ENCODE data around the gene KIAA1217. TPM values are rescaled to one million over a fixed set of nuclear protein-coding genes. Genes with fewer than 3 reads are reported as not detected.
"Not testable (repeated sequence)": the region's sequence is repeated elsewhere in the genome, so short reads cannot be mapped to it uniquely, and the experiment has no call there.

KIAA1217 gene
- total RNA-seq, 1 donor: 0.21 TPM

DNA sequence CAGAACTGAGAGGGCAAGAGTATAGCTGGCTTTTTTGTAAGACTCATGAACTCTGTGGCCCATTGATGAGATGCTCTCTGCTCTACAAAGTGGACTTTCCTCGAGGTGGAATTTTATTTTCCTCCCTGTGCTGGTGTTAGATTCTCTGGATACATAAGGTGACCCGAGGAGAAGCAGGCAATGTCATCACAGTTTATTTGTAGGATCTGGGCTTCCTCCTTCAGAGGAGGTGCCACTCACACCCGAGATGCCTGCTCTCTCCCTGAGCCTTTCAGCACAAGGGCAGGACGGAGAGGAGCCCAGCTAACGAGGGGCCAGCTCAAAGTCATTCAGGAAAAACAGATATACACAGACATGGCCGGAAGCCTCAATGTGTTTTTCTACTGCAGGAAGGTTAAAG lies 103.0 kb downstream of the KIAA1217 start:
- H3K4me1 ChIP-seq (ENCODE audit: insufficient read depth, low read length): no peaks in the 10 kb centered on the region
- no peaks in the 10 kb centered on the region for H3K27me3 ChIP-seq (ENCODE audit: insufficient read depth, low read length)

DNA sequence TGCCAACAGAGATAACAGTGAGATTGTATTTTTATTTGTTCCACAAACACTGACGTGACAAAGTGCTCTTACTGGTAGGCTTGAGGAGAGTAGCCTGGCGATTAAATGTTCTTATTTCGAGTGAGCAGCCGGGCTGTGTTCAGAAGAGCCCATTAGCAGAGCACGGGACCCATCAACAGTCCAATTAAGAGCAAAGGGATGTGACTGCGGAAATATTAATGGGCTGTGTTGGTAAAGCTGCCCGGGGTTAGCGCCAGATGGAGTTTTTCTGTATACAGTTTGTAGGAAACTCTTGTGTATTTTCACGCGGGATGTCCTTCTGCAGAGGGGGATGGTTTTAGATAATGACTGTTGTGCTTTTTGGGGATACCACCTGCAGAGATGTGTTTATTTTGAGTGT lies 104.3 kb downstream of the KIAA1217 start:
- Histone ChIP-seq H3K4me3 (ENCODE audit: low read length) (no peak overlapping the region), H3K27me3 (ENCODE audit: insufficient read depth, low read length) (no peaks in the 10 kb centered on the region), H3K4me1 (ENCODE audit: insufficient read depth, low read length) (no peaks in the 10 kb centered on the region), H3K9me3 (ENCODE audit: low read depth, low read length) (no peaks in the 10 kb centered on the region)

More for the DNA sequence above, 103.0 kb downstream of the KIAA1217 start:
- Histone ChIP-seq H3K9me3 (ENCODE audit: low read depth, low read length) (no peaks in the 10 kb centered on the region), H3K4me3 (ENCODE audit: low read length) (no peak overlapping the region)

DNA sequence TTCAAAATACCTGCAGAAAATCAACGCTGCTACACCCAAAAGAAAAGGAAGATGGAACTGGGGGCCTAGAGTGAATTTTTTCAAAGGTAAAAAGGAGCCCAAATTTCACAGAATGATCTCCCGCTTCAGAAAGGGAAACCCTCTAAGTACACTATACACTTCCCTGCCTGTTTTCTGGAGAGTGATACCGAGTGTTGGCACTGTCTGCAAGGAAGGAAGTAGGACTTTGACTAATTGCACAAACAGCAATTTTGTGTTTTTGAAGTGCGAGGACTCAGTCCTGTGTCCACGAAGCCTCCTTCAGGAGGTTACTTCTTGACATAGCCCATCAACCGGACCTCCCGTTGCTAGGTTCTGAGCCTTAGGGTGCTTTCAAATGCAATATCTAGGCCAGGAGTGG lies 106.3 kb downstream of the KIAA1217 start:
- Histone ChIP-seq H3K4me3 (ENCODE audit: low read length) (no peak overlapping the region), H3K9me3 (ENCODE audit: low read depth, low read length) (no peaks in the 10 kb centered on the region), H3K27me3 (ENCODE audit: insufficient read depth, low read length) (no peaks in the 10 kb centered on the region), H3K4me1 (ENCODE audit: insufficient read depth, low read length) (no peaks in the 10 kb centered on the region)

- H3K27me3 ChIP-seq (ENCODE audit: insufficient read depth, low read length): no peaks in the 10 kb centered on the region
- H3K4me3 ChIP-seq (ENCODE audit: low read length): no peak overlapping the region
- no peaks in the 10 kb centered on the region for H3K4me1 ChIP-seq (ENCODE audit: insufficient read depth, low read length)
- no peaks in the 10 kb centered on the region for H3K9me3 ChIP-seq (ENCODE audit: low read depth, low read length)
These were observed 109.6 kb downstream of the KIAA1217 start for GRCh38 chr10:24318517-24318916.

DNA sequence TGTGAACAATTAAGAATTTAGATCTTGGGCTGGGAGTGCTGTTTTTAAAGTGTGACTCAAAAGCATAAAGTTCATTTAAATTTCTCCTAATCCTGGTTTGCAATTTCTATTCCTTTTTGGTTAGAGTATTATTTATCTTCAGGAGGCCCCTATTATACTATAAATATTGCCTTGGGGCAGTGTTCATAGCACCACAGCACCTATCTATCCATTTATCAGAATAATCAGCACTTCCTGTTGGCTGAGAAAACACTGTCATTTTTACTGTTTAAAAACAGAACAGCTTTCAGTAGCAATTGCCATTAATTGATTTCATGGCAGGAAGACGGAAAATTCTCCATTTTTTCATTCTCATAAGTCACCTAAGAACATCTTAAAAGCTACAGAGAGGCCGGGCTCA lies 111.4 kb downstream of the KIAA1217 start:
- H3K9me3 ChIP-seq (ENCODE audit: low read depth, low read length): no peaks in the 10 kb centered on the region
- no peaks in the 10 kb centered on the region for H3K27me3 ChIP-seq (ENCODE audit: insufficient read depth, low read length)
- H3K4me1 ChIP-seq (ENCODE audit: insufficient read depth, low read length): no peaks in the 10 kb centered on the region
- no peak overlapping the region for H3K4me3 ChIP-seq (ENCODE audit: low read length)

DNA sequence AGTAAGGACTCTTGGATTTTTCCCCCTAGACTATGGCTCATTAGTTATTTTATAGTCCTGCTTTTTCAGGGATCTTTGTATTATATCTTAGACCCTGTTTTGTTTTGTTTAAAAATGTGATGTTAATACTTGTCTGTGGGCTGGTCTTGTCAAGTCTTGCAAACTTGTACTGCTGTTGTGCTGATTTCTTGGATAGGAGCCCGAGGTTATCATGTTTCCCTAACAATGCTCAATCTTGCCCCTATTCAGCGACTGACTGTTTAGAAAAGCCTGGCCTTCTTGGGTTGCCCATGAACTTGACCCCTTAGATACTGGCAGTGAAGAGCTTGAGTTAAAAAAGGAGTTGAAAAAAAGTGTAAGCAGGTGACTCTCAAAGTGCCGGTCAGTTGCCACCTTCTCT lies 115.7 kb downstream of the KIAA1217 start:
- Histone ChIP-seq H3K4me3 (ENCODE audit: low read length) (no peak overlapping the region), H3K27me3 (ENCODE audit: insufficient read depth, low read length) (no peaks in the 10 kb centered on the region), H3K9me3 (ENCODE audit: low read depth, low read length) (peaks cover 12% of the 10 kb centered on the region), H3K4me1 (ENCODE audit: insufficient read depth, low read length) (no peaks in the 10 kb centered on the region)

GRCh38 chr10:24331457-24331856 lies 122.5 kb downstream of the KIAA1217 start:
- Histone ChIP-seq H3K4me3 (ENCODE audit: low read length) (no peak overlapping the region), H3K4me1 (ENCODE audit: insufficient read depth, low read length) (no peaks in the 10 kb centered on the region), H3K27me3 (ENCODE audit: insufficient read depth, low read length) (no peaks in the 10 kb centered on the region), H3K9me3 (ENCODE audit: low read depth, low read length) (peaks cover 12% of the 10 kb centered on the region)

- Histone ChIP-seq H3K27me3 (ENCODE audit: insufficient read depth, low read length) (no peaks in the 10 kb centered on the region), H3K4me1 (ENCODE audit: insufficient read depth, low read length) (no peaks in the 10 kb centered on the region), H3K4me3 (ENCODE audit: low read length) (no peak overlapping the region), H3K9me3 (ENCODE audit: low read depth, low read length) (no peaks in the 10 kb centered on the region)
These were observed 124.8 kb downstream of the KIAA1217 start for GRCh38 chr10:24333736-24334135.

GRCh38 chr10:24334279-24334939 lies 125.5 kb downstream of the KIAA1217 start:
- H3K27me3 ChIP-seq (ENCODE audit: insufficient read depth, low read length): no peaks in the 10 kb centered on the region
- no peaks in the 10 kb centered on the region for H3K4me1 ChIP-seq (ENCODE audit: insufficient read depth, low read length)
- no peaks in the 10 kb centered on the region for H3K9me3 ChIP-seq (ENCODE audit: low read depth, low read length)
- H3K4me3 ChIP-seq (ENCODE audit: low read length): no peak overlapping the region

- H3K4me3 ChIP-seq (ENCODE audit: low read length); H3K4me1 ChIP-seq (ENCODE audit: insufficient read depth, low read length); H3K9me3 ChIP-seq (ENCODE audit: low read depth, low read length); H3K27me3 ChIP-seq (ENCODE audit: insufficient read depth, low read length): not testable (repeated sequence)
These were observed 128.8 kb downstream of the KIAA1217 start for GRCh38 chr10:24337723-24338122.

- Histone ChIP-seq H3K27me3 (ENCODE audit: insufficient read depth, low read length) (no peaks in the 10 kb centered on the region), H3K9me3 (ENCODE audit: low read depth, low read length) (no peaks in the 10 kb centered on the region), H3K4me3 (ENCODE audit: low read length) (no peak overlapping the region)
These were observed 130.4 kb downstream of the KIAA1217 start for GRCh38 chr10:24339387-24339786.

DNA sequence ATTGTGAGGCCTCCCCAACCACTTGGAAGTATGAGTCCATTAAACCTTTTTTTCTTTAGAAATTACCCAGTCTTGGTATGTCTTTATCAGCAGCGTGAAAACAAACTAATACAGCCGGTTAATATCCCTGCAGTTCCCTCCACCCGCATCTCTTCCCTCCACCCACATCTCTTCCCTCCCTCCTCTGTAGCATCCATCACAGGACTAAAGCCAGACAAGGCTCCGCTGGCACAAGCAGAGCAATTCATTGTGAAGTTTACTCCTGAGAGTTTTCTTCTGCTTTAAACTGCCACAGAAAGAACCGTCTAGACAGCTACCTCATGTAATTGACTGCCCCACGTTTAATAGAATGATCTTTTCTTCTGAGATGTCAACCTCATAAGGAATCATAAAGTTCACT lies 131.5 kb downstream of the KIAA1217 start:
- no peaks in the 10 kb centered on the region for H3K27me3 ChIP-seq (ENCODE audit: insufficient read depth, low read length)
- H3K4me3 ChIP-seq (ENCODE audit: low read length): no peak overlapping the region
- H3K4me1 ChIP-seq (ENCODE audit: insufficient read depth, low read length): no peaks in the 10 kb centered on the region
- H3K9me3 ChIP-seq (ENCODE audit: low read depth, low read length): no peaks in the 10 kb centered on the region

More at GRCh38 chr10:24339387-24339786, 130.4 kb downstream of the KIAA1217 start:
- H3K4me1 ChIP-seq (ENCODE audit: insufficient read depth, low read length): no peaks in the 10 kb centered on the region

GRCh38 chr10:24340883-24341282 lies 131.9 kb downstream of the KIAA1217 start:
- no peaks in the 10 kb centered on the region for H3K27me3 ChIP-seq (ENCODE audit: insufficient read depth, low read length)
- H3K4me3 ChIP-seq (ENCODE audit: low read length): no peak overlapping the region
- H3K4me1 ChIP-seq (ENCODE audit: insufficient read depth, low read length): no peaks in the 10 kb centered on the region
- H3K9me3 ChIP-seq (ENCODE audit: low read depth, low read length): no peaks in the 10 kb centered on the region

DNA sequence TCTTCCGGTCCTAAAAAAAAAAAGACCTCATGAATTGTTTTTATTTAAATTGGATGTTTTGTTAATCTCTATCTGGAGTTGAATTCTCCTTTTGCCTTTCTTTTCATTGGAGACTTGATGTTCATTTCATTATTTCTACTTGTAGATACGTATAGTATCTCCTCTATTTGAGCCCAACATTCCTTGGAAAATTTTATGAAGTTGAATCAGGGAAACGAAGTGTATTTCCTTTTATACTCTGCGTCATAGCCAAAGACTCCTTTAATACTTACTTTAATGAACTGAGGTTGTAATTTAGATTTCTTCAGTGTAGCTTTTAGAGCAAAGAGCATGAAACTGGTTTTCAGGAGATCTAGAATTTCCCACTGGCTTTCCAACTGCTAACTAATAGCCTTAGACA lies 132.4 kb downstream of the KIAA1217 start:
- no peaks in the 10 kb centered on the region for H3K9me3 ChIP-seq (ENCODE audit: low read depth, low read length)
- no peak overlapping the region for H3K4me3 ChIP-seq (ENCODE audit: low read length)
- H3K27me3 ChIP-seq (ENCODE audit: insufficient read depth, low read length): no peaks in the 10 kb centered on the region
- H3K4me1 ChIP-seq (ENCODE audit: insufficient read depth, low read length): no peaks in the 10 kb centered on the region

DNA sequence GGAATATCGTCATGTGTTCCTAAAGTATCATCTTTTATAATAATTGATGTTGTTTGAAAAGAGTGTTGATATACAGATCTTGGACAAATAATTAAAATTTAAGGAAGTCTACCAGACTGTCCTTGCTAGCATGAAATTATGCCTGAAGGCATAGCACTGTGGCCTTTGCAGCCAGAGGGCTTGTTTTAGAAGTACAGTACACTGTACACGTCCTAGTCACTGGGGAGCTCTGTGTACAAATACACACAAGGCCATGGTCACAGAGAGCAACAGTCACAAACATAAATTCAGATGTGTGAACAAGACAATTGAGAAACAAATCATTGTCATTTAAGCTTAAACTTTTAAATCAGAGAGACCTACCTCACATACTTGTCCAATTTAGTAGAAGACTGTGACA lies 133.0 kb downstream of the KIAA1217 start:
- H3K4me1 ChIP-seq (ENCODE audit: insufficient read depth, low read length): no peaks in the 10 kb centered on the region
- H3K4me3 ChIP-seq (ENCODE audit: low read length): no peak overlapping the region
- no peaks in the 10 kb centered on the region for H3K27me3 ChIP-seq (ENCODE audit: insufficient read depth, low read length)
- no peaks in the 10 kb centered on the region for H3K9me3 ChIP-seq (ENCODE audit: low read depth, low read length)

DNA sequence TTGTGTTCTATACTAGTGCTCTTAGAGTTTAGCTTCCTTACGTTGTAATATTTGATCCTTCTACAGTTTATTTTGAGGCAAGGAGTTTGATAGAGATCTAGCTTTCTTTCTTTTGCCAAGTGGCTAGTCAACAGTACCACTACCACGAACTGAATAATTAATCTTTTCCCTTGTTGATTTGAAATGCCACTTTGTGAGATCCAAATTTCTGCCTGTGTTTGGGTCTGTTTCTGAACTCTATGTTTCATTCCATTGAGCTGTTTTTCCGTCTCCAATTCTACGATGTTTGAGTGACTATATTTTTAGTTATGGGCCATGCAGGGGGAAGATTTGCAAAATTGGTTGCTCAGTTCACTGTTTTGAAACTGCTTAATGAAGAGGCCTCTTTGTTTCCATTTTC lies 134.7 kb downstream of the KIAA1217 start:
- Histone ChIP-seq H3K27me3 (ENCODE audit: insufficient read depth, low read length) (no peaks in the 10 kb centered on the region), H3K4me1 (ENCODE audit: insufficient read depth, low read length) (no peaks in the 10 kb centered on the region), H3K4me3 (ENCODE audit: low read length) (no peak overlapping the region), H3K9me3 (ENCODE audit: low read depth, low read length) (no peaks in the 10 kb centered on the region)

Data from mononuclear cell (primary cell).